Neutrophil (primary cell): ENCODE data around the gene TMC1.

ENCODE experiments used
- H3K27ac ChIP-seq: fragments of 200-600 bp; sonication (generic); 2 replicates; pipeline ENCODE4 v1.5.1; 2016; ENCODE audit warnings: mild to moderate bottlenecking, moderate library complexity
- H3K27me3 ChIP-seq: fragments of 200-600 bp; sonication (generic); 2 replicates; pipeline ENCODE4 v1.6.0; 2016; ENCODE audit warnings: mild to moderate bottlenecking
- H3K36me3 ChIP-seq: fragments of 200-600 bp; sonication (generic); 2 replicates; pipeline ENCODE4 v1.5.1; 2017
- H3K4me1 ChIP-seq, 2 experiments: fragments of 200-600 bp in 1 of 2; sonication (generic) in 1 of 2; 1 replicate in 1 of 2; 2 replicates in 1 of 2; pipeline versions ENCODE4 v1.5.1 to v1.6.1; 2013 to 2016; ENCODE audit warnings: low read depth in 1 of 2, low read length in 1 of 2, mild to moderate bottlenecking in 1 of 2, moderate library complexity in 1 of 2; ENCODE audit not compliant: control insufficient read depth in 1 of 2, insufficient read depth in 1 of 2
- H3K4me3 ChIP-seq, 2 experiments: fragments of 200-600 bp in 1 of 2; sonication (generic) in 1 of 2; 1 replicate in 1 of 2; 2 replicates in 1 of 2; pipeline ENCODE4 v1.5.1; 2013 to 2016; ENCODE audit warnings: low read depth in 1 of 2, low read length in 1 of 2, mild to moderate bottlenecking in 1 of 2, moderate library complexity in 1 of 2
- H3K9me3 ChIP-seq: fragments of 200-600 bp; sonication (generic); 2 replicates; pipeline ENCODE4 v1.5.1; 2016
- CTCF ChIP-seq: fragments of 200-600 bp; sonication (generic); IDR thresholded peaks from 2 replicates; pipeline ENCODE4 v1.5.1; 2016; ENCODE audit warnings: antibody characterized with exemption

TMC1 gene

DNA sequence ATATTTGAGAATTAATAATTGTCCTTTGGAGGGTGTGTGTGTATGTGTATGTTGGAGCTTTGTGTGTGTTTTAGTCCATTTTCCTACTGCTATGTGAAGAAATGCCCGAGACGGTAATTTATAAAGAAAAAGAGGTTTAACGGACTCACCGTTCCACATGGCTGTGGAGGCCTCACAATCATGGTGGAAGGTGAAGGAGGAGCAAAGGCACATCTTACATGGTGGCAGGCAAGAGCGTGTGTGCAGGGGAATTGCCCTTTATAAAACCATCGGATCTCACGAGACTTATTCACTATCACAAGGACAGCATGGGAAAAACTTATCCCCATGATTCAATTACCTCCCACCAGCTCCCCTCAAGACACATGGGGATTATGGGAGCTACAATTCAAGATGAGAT, 44.1 kb downstream of the TMC1 start:
- Histone ChIP-seq H3K9me3 (no peaks in the 10 kb centered on the region), H3K36me3 (no peaks in the 10 kb centered on the region), H3K27ac (no peak overlapping the region), H3K27me3 (no peaks in the 10 kb centered on the region), H3K4me1 (no peaks in the 10 kb centered on the region), H3K4me3 (no peak overlapping the region)
- no peak for TF ChIP-seq CTCF

DNA sequence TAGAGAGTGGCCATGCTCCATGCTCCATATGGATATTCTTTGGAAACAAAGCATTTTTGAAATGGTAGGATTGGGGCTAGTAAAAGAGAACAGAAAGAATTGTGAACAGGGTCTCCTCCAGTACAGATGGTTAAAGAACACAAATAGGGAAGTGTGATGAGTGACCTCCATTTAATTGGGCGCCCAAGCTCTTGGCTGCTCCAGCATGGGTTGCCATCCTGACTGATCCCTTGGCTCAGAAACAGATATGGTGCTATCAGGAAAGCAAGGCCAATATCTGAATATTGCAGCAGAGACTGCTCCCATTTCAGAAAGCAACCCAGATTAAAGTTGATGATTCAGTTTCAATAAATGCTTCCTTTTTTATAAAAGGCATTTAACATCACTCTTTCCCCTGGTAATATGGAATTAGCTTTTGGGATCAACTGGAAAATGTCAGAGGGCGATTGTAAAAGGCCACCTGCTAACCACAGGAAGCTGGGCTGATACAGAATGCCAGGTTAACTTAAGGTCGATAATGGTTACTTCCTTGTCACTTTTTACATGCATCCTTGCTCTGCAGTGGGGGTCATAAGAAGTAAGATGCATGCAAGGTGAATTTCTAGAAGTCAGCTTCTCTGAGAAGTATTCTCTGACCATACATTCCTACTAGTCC, 52.9 kb downstream of the TMC1 start:
- H3K27ac ChIP-seq: no peak overlapping the region
- no peak for TF ChIP-seq CTCF
- H3K4me1 ChIP-seq: no peaks in the 10 kb centered on the region
- no peak overlapping the region for H3K4me3 ChIP-seq
- no peaks in the 10 kb centered on the region for H3K36me3 ChIP-seq
- no peaks in the 10 kb centered on the region for H3K9me3 ChIP-seq
- no peaks in the 10 kb centered on the region for H3K27me3 ChIP-seq

DNA sequence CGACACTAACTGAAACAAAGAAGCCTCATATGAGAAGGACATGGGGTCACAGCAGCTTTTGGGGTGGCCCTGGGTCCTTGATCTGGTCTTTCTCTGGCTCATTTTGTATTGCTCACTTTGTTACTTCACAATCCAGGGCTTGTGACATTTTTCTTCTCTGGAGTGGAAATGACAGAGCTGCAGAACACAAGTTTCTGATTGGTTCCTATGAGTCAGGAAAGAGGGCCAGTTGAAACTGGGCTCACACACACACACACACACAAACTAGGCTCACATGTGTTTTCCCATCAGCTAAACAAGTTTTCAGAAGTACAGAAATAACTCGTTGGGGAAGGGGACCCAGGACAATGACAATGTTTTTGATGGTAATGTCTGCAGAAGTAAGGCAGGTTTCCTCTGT, 54.3 kb downstream of the TMC1 start:
- Histone ChIP-seq H3K27ac (no peak overlapping the region), H3K4me1 (no peaks in the 10 kb centered on the region), H3K4me3 (no peak overlapping the region), H3K9me3 (no peaks in the 10 kb centered on the region), H3K27me3 (no peaks in the 10 kb centered on the region), H3K36me3 (no peaks in the 10 kb centered on the region)
- no peak for TF ChIP-seq CTCF

GRCh38 chr9:72576087-72576486, 54.7 kb downstream of the TMC1 start:
- Histone ChIP-seq H3K9me3 (no peaks in the 10 kb centered on the region), H3K4me3 (no peak overlapping the region), H3K27me3 (no peaks in the 10 kb centered on the region), H3K36me3 (no peaks in the 10 kb centered on the region), H3K4me1 (no peaks in the 10 kb centered on the region), H3K27ac (no peak overlapping the region)
- no peak for TF ChIP-seq CTCF

GRCh38 chr9:72577212-72577753, 55.9 kb downstream of the TMC1 start:
- Histone ChIP-seq H3K36me3 (no peaks in the 10 kb centered on the region), H3K4me3 (no peak overlapping the region), H3K9me3 (no peaks in the 10 kb centered on the region), H3K27me3 (no peaks in the 10 kb centered on the region), H3K4me1 (no peaks in the 10 kb centered on the region), H3K27ac (no peak overlapping the region)
- no peak for TF ChIP-seq CTCF
